Measurements from ENCODE around the gene NT5DC1.

NT5DC1 gene

DNA sequence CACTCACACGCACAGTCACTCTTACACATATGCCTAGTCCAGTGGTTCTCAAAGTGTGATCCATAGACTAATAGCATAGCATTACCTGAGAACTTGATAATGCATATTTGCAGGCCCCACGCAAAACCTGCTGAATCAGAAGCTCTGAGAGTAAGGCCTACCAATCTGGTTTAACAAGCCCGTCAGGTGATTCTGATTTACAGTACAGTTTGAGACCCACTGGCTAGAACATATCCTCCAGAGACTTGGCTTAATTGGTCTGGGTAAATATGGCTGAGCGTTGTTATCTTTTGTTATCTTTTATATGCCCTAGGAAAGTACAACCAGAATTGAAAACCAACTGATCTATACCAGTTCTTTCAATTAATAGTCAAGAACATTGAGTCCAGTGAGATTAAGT lies 143.6 kb downstream of the NT5DC1 start:
- no peaks in the 10 kb centered on the region for H3K27me3 ChIP-seq (ENCODE audit: insufficient read depth, poor library complexity, severe bottlenecking)
- no peak overlapping the region for H3K4me3 ChIP-seq (replicated peaks; ENCODE audit: insufficient read depth, low read length)
- no peak overlapping the region for H3K27ac ChIP-seq (replicated peaks)
- no peak for DNase-seq (ENCODE audit: low read depth in 1 of 2, low spot score in 1 of 2)
- TF ChIP-seq REST (IDR thresholded peaks at IDR 0.05; ENCODE audit: insufficient replicate concordance, low read depth) = no peak
- TF ChIP-seq GABPA (IDR thresholded peaks at IDR 0.05; ENCODE audit: low read depth) = no peak
- TF ChIP-seq SPI1 (IDR thresholded peaks at IDR 0.05; ENCODE audit: borderline replicate concordance, low read depth) = no peak
- TF ChIP-seq, protein P1, sequence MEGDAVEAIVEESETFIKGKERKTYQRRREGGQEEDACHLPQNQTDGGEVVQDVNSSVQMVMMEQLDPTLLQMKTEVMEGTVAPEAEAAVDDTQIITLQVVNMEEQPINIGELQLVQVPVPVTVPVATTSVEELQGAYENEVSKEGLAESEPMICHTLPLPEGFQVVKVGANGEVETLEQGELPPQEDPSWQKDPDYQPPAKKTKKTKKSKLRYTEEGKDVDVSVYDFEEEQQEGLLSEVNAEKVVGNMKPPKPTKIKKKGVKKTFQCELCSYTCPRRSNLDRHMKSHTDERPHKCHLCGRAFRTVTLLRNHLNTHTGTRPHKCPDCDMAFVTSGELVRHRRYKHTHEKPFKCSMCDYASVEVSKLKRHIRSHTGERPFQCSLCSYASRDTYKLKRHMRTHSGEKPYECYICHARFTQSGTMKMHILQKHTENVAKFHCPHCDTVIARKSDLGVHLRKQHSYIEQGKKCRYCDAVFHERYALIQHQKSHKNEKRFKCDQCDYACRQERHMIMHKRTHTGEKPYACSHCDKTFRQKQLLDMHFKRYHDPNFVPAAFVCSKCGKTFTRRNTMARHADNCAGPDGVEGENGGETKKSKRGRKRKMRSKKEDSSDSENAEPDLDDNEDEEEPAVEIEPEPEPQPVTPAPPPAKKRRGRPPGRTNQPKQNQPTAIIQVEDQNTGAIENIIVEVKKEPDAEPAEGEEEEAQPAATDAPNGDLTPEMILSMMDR (IDR thresholded peaks at IDR 0.05; ENCODE audit: insufficient read depth, low read length) = no peak
- no peak for TF ChIP-seq POLR2AphosphoS5 (IDR thresholded peaks at IDR 0.05; ENCODE audit: low read depth)

- no peak for TF ChIP-seq REST (IDR thresholded peaks at IDR 0.05; ENCODE audit: insufficient replicate concordance, low read depth)
- TF ChIP-seq POLR2AphosphoS5 (IDR thresholded peaks at IDR 0.05; ENCODE audit: low read depth) = no peak
- TF ChIP-seq GABPA (IDR thresholded peaks at IDR 0.05; ENCODE audit: low read depth) = no peak
- TF ChIP-seq SPI1 (IDR thresholded peaks at IDR 0.05; ENCODE audit: borderline replicate concordance, low read depth) = no peak
- TF ChIP-seq, protein P1 (IDR thresholded peaks at IDR 0.05; ENCODE audit: insufficient read depth, low read length) = no peak
- DNase-seq (ENCODE audit: low read depth in 1 of 2, low spot score in 1 of 2) = no peak
- Histone ChIP-seq H3K4me3 (replicated peaks; ENCODE audit: insufficient read depth, low read length) (no peak overlapping the region), H3K27ac (replicated peaks) (no peak overlapping the region), H3K27me3 (ENCODE audit: insufficient read depth, poor library complexity, severe bottlenecking) (no peaks in the 10 kb centered on the region)
Observed at GRCh38 chr6:116246089-116246488, 145.4 kb downstream of the NT5DC1 start.

GRCh38 chr6:116247285-116247684 lies 146.6 kb downstream of the NT5DC1 start:
- H3K27me3 ChIP-seq (ENCODE audit: insufficient read depth, poor library complexity, severe bottlenecking) = no peaks in the 10 kb centered on the region
- TF ChIP-seq, protein P1 (IDR thresholded peaks at IDR 0.05; ENCODE audit: insufficient read depth, low read length) = no peak
- TF ChIP-seq POLR2AphosphoS5 (IDR thresholded peaks at IDR 0.05; ENCODE audit: low read depth) = no peak
- no peak for TF ChIP-seq REST (IDR thresholded peaks at IDR 0.05; ENCODE audit: insufficient replicate concordance, low read depth)
- TF ChIP-seq GABPA (IDR thresholded peaks at IDR 0.05; ENCODE audit: low read depth) = no peak
- no peak for TF ChIP-seq SPI1 (IDR thresholded peaks at IDR 0.05; ENCODE audit: borderline replicate concordance, low read depth)
- H3K27ac ChIP-seq (replicated peaks) = no peak overlapping the region
- H3K4me3 ChIP-seq (replicated peaks; ENCODE audit: insufficient read depth, low read length) = no peak overlapping the region
- DNase-seq (ENCODE audit: low read depth in 1 of 2, low spot score in 1 of 2) = peak in 1 of 2 experiments; percentile 36

All from HL-60 (cell line).